ENCODE measurements around the gene GALNT10. TPM values are rescaled to one million over a fixed set of nuclear protein-coding genes. Genes with fewer than 3 reads are reported as not detected.

The GALNT10 gene
- total RNA-seq, 1 donor from 2014 or later: 178 TPM

DNA sequence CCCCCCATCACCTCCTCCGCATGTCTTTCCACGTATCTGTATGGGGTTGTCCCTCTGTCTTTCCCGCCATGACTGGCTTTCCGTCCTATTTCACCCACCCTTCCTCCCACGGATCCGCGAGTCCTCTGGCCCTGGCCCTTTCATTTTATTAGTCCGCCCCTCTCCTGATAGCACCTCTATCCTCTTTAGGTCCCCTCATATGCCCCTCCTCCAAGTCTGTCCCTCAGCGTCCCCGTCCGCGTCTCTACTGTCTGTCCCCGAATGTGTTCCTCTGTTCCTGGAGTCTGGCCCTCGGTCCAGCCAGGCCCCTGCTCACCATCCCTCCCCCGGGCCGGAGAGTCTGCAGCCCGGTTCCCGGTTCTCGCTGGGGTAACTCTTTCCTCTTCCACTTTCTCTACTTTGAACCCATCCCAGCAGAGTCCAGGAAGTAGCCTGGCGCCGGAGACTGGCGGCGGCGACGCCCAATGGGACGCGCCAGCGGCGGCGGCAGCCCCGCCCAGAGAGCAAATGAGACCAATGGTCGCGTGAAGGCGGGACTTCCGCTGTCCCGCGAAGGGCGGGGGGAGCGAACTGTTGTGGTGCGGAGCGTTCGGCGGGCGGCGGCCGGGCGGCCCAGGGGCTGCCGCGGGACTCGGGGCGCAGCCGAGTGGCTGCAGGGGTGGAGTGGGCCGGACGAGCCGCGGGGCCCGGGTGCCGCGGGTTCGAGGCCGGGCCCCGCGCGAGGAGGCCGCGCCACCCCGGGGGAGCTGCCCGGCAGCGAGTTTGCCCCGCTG, 255.1 kb downstream of the GALNT10 start, which contains the start of gene SAP30L:
TSS of gene SAP30L (plus strand) at position 576 of the 773 bp plus-strand sequence. CDS start 608 bp downstream, outside the sequence.
- no peak for TF ChIP-seq CTCF (IDR thresholded peaks at IDR 0.05)
- Mint-ChIP-seq H3K4me1 (ENCODE audit: unreplicated experiment) (peaks cover 35% of the 10 kb centered on the region), H3K36me3 (ENCODE audit: unreplicated experiment) (peaks cover 22% of the 10 kb centered on the region), H3K27ac (ENCODE audit: unreplicated experiment) (peak within 1 kb of the TSS; percentile 91), H3K9me3 (ENCODE audit: unreplicated experiment) (no peaks in the 10 kb centered on the region), H3K4me3 (ENCODE audit: unreplicated experiment) (peak within 1 kb of the TSS; percentile 99), H3K27me3 (ENCODE audit: unreplicated experiment) (no peaks in the 10 kb centered on the region)
- peak; percentile 99 for DNase-seq (ENCODE audit: extremely low spot score, unreplicated experiment)

GRCh38 chr5:154446195-154447088, 255.9 kb downstream of the GALNT10 start:
- no peaks in the 10 kb centered on the region for H3K9me3 Mint-ChIP-seq (ENCODE audit: unreplicated experiment)
- H3K4me1 Mint-ChIP-seq (ENCODE audit: unreplicated experiment): peaks cover 35% of the 10 kb centered on the region
- peak overlapping the region; percentile 80 for H3K27ac Mint-ChIP-seq (ENCODE audit: unreplicated experiment)
- no peak for TF ChIP-seq CTCF (IDR thresholded peaks at IDR 0.05)
- H3K27me3 Mint-ChIP-seq (ENCODE audit: unreplicated experiment): no peaks in the 10 kb centered on the region
- H3K4me3 Mint-ChIP-seq (ENCODE audit: unreplicated experiment): peak overlapping the region; percentile 87
- peaks cover 17% of the 10 kb centered on the region for H3K36me3 Mint-ChIP-seq (ENCODE audit: unreplicated experiment)
- peak; percentile 89 for DNase-seq (ENCODE audit: extremely low spot score, unreplicated experiment)

DNA sequence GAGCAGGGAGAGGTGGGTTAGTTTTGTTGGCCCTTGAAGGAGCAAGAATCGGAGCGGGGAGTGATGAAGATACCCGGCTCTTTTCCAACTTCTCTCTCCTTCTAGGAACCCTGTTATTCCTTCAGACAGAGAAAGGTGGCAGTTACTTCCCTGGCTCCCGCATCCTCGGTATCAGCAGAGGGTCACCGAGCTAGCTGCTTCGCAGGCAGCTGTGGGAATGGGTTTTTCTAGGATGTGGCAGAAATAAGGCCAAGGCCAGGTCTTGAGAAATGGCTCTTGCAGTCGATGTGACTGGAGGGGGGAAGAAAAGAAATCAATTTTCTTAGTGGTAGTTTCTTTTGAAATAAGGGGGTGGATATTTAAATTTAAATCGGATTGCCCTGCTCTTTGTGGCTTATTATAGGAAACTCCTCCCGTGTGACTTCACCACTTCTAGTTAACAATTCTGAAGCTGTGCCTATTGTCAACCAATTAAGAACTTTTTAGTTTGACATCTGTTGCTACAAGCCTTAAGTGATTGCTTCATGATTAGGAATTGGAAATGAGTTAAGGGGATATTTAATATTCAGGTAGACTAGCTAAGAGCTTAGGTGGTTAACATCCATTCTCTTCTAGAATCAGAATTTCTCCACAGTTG, 256.7 kb downstream of the GALNT10 start:
- Mint-ChIP-seq H3K4me3 (ENCODE audit: unreplicated experiment) (peak overlapping the region; percentile 87), H3K4me1 (ENCODE audit: unreplicated experiment) (peaks cover 35% of the 10 kb centered on the region), H3K9me3 (ENCODE audit: unreplicated experiment) (no peaks in the 10 kb centered on the region), H3K36me3 (ENCODE audit: unreplicated experiment) (peaks cover 10% of the 10 kb centered on the region), H3K27ac (ENCODE audit: unreplicated experiment) (peak overlapping the region; percentile 80), H3K27me3 (ENCODE audit: unreplicated experiment) (no peaks in the 10 kb centered on the region)
- TF ChIP-seq CTCF (IDR thresholded peaks at IDR 0.05): no peak
- peak; percentile 49 for DNase-seq (ENCODE audit: extremely low spot score, unreplicated experiment)

DNA sequence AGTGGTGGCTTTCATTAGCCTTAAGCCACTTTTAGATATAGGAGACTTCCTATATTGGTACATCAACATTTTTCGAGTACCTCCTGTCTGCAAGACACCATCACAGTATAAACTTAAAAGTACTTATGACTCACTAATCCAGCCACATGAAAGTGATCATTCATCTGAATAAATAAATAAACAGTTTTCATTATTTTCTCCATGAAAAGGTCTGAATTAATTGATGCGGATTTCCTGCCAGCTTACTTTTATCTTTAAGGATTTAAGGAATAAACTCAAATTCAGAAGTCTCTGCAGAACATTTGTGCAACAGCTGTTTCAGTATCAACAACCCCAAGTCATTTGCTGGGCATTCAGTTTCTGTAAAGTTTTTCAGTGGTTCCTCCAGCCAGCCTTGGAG, 259.3 kb downstream of the GALNT10 start:
- no peak for DNase-seq (ENCODE audit: extremely low spot score, unreplicated experiment)
- Mint-ChIP-seq H3K9me3 (ENCODE audit: unreplicated experiment) (no peaks in the 10 kb centered on the region), H3K27me3 (ENCODE audit: unreplicated experiment) (no peaks in the 10 kb centered on the region), H3K4me3 (ENCODE audit: unreplicated experiment) (no peak overlapping the region), H3K27ac (ENCODE audit: unreplicated experiment) (no peak overlapping the region), H3K36me3 (ENCODE audit: unreplicated experiment) (peaks cover 20% of the 10 kb centered on the region), H3K4me1 (ENCODE audit: unreplicated experiment) (peaks cover 29% of the 10 kb centered on the region)
- no peak for TF ChIP-seq CTCF (IDR thresholded peaks at IDR 0.05)
